WI38 (cell line): Measurements from ENCODE around the gene GPR137C.
"Not testable (repeated sequence)": the region's sequence is repeated elsewhere in the genome, so short reads cannot be mapped to it uniquely, and the experiment has no call there.

Experiments
- H3K4me3 ChIP-seq: 2 replicates; pipeline ENCODE4 v1.5.1; 2011; ENCODE audit warnings: low read depth, mild to moderate bottlenecking, control low read depth, low read length
- TF ChIP-seq, protein P1 (sequence below): IDR thresholded peaks from 2 replicates; pipeline ENCODE4 v1.5.1; 2012; ENCODE audit warnings: low read depth, mild to moderate bottlenecking, control low read depth, low read length

The GPR137C gene

GRCh38 chr14:52550661-52551060 lies 2.0 kb upstream of the GPR137C start:
- no peak overlapping the region for H3K4me3 ChIP-seq
- TF ChIP-seq, protein P1, sequence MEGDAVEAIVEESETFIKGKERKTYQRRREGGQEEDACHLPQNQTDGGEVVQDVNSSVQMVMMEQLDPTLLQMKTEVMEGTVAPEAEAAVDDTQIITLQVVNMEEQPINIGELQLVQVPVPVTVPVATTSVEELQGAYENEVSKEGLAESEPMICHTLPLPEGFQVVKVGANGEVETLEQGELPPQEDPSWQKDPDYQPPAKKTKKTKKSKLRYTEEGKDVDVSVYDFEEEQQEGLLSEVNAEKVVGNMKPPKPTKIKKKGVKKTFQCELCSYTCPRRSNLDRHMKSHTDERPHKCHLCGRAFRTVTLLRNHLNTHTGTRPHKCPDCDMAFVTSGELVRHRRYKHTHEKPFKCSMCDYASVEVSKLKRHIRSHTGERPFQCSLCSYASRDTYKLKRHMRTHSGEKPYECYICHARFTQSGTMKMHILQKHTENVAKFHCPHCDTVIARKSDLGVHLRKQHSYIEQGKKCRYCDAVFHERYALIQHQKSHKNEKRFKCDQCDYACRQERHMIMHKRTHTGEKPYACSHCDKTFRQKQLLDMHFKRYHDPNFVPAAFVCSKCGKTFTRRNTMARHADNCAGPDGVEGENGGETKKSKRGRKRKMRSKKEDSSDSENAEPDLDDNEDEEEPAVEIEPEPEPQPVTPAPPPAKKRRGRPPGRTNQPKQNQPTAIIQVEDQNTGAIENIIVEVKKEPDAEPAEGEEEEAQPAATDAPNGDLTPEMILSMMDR: no peak

- TF ChIP-seq, protein P1: no peak
- no peak overlapping the region for H3K4me3 ChIP-seq
These were observed 1.4 kb upstream of the GPR137C start for GRCh38 chr14:52551205-52551604.

DNA sequence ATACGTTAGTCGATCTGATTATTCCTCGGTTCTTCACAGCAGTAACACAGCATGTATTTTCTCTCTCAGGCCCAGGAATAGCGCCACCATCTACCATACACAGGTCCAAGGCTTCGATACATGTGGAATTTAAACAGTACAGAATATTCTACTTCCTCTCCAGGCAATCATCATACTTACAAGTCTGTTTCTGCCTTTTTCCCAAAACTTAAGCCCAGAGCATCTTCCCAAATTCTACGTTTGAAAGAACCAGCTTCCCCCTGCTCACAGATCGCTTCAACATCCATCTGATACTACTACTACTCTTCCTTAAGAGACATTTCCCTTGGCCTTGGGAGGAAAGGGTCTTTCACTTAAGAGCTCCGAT lies 957 bp upstream of the GPR137C start:
- TF ChIP-seq, protein P1: peak; percentile 21; the same call in 1 of the 2 replicates
- peak overlapping the region; percentile 74 for H3K4me3 ChIP-seq

- H3K4me3 ChIP-seq: peak overlapping the region; percentile 74
- TF ChIP-seq, protein P1: no peak
These were observed 500 bp downstream of the GPR137C start for GRCh38 chr14:52553002-52553670.

- H3K4me3 ChIP-seq: peak overlapping the region; percentile 74
- TF ChIP-seq, protein P1: no peak
These were observed 1.3 kb downstream of the GPR137C start for GRCh38 chr14:52553671-52554575.

- H3K4me3 ChIP-seq: no peak overlapping the region
- TF ChIP-seq, protein P1: no peak
These were observed 6.1 kb downstream of the GPR137C start for GRCh38 chr14:52558688-52559087.

GRCh38 chr14:52563120-52563519 lies 10.5 kb downstream of the GPR137C start:
- TF ChIP-seq, protein P1: no peak
- no peak overlapping the region for H3K4me3 ChIP-seq

DNA sequence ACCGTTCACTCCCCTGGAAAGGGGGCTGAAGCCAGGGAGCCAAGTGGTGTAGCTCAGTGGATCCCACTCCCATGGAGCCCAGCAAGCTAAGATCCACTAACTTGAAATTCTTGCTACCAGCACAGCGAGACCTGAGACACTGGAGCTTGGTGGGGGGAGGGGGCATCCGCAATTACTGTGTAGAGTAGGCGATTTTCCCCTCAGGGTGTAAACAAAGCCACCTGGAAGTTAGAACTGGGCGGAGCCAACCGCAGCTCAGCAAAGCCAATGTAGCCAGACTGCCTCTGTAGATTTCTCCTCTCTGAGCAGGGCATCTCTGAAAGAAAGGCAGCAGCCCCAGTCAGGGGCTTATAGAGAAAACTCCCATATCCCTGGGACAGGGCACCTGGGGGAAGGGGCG lies 15.8 kb downstream of the GPR137C start:
- H3K4me3 ChIP-seq: not testable (repeated sequence)
